Subcutaneous abdominal adipose tissue (tissue), 5 donors: ENCODE results near the gene WIF1.

Experiments
- H3K27ac ChIP-seq: one replicate; pipeline ENCODE4 v1.7.0; 2013; ENCODE audit warnings: low read depth, mild to moderate bottlenecking, inconsistent platforms, low read length, moderate library complexity
- H3K27me3 ChIP-seq, 5 donors: one replicate each; pipeline ENCODE4 v1.7.0; 2013; ENCODE audit warnings: low read length in 5 of 5, inconsistent platforms in 1 of 5; ENCODE audit not compliant: control insufficient read depth in 5 of 5, insufficient read depth in 4 of 5
- H3K36me3 ChIP-seq, 5 donors: one replicate each; pipeline ENCODE4 v1.7.0; 2013; ENCODE audit warnings: low read length in 5 of 5; ENCODE audit not compliant: control insufficient read depth in 5 of 5, insufficient read depth in 5 of 5
- H3K4me1 ChIP-seq, 5 donors: one replicate each; pipeline ENCODE4 v1.7.0; 2013; ENCODE audit warnings: low read length in 5 of 5, mild to moderate bottlenecking in 3 of 5, moderate library complexity in 1 of 5; ENCODE audit not compliant: control insufficient read depth in 5 of 5, insufficient read depth in 5 of 5
- H3K4me3 ChIP-seq, 5 donors: one replicate each; pipeline ENCODE4 v1.7.0; 2013; ENCODE audit warnings: low read length in 5 of 5, low read depth in 1 of 5
- H3K9ac ChIP-seq, 5 donors: one replicate each; pipeline ENCODE4 v1.7.0; 2013; ENCODE audit warnings: low read length in 5 of 5, mild to moderate bottlenecking in 4 of 5, moderate library complexity in 3 of 5
- H3K9me3 ChIP-seq, 5 donors: one replicate each; pipeline ENCODE4 v1.7.0; 2013; ENCODE audit warnings: low read length in 5 of 5; ENCODE audit not compliant: control insufficient read depth in 5 of 5
- donor health status: healthy.
- donor health status: healthy.
- donor health status: healthy.
- donor health status: healthy.
- donor health status: healthy.

WIF1 gene

DNA sequence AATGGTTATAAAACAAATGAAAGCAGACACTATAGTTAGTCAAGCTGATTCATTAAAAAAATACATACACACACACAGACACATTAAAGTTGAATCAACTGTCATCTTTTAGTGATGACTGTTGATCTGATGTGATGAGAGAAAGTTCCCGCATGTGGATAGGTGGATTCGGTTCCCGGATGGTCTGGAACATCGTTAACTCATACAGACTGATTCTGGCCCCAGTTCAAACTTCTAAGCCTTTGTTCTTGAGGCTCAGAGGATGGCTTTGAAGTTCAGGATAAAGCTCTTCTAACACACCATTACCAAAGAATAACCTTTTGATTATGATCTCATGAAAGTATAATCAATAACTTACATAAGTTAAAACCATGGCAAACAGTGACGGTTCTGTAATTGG, 27.5 kb downstream of the WIF1 start:
- H3K36me3 ChIP-seq = no peaks in the 10 kb centered on the region
- H3K4me1 ChIP-seq = no peaks in the 10 kb centered on the region
- H3K4me3 ChIP-seq = no peak overlapping the region
- no peaks in the 10 kb centered on the region for H3K9me3 ChIP-seq
- no peak overlapping the region for H3K27ac ChIP-seq
- H3K27me3 ChIP-seq = peaks cover 0 to 9% (median 5%) of the 10 kb centered on the region in 5 donors
- H3K9ac ChIP-seq = no peak overlapping the region

- H3K4me1 ChIP-seq = no peaks in the 10 kb centered on the region
- H3K36me3 ChIP-seq = no peaks in the 10 kb centered on the region
- H3K27ac ChIP-seq = no peak overlapping the region
- peaks cover 0 to 9% (median 5%) of the 10 kb centered on the region in 5 donors for H3K27me3 ChIP-seq
- no peak overlapping the region for H3K9ac ChIP-seq
- no peak overlapping the region for H3K4me3 ChIP-seq
- H3K9me3 ChIP-seq = no peaks in the 10 kb centered on the region
These were observed 30.6 kb downstream of the WIF1 start for GRCh38 chr12:65090461-65090860.

DNA sequence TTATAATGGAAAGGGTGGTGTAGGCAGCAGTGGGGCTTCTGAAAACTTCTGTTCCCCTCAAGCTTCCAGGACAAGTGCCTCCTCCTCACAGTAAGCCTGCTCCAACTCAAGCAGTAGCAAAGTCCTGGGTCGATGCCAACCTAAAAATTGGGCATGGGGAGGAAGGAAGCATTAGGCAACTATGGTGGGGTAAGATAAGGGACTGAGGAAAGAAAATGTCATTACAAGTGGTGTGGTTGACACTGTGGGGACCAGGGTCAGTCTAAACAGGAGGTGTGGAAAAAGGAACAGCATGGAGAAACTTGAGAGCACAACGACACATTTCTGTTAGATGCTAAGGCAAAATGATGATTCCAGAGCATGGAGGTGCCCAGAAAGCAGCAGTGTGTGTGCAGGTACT, 34.9 kb downstream of the WIF1 start:
- Histone ChIP-seq H3K27ac (no peak overlapping the region), H3K4me1 (no peaks in the 10 kb centered on the region), H3K27me3 (peaks cover 0 to 6% (median 2%) of the 10 kb centered on the region in 5 donors), H3K9ac (no peak overlapping the region), H3K36me3 (no peaks in the 10 kb centered on the region), H3K9me3 (no peaks in the 10 kb centered on the region), H3K4me3 (no peak overlapping the region)

- Histone ChIP-seq H3K4me3 (no peak overlapping the region), H3K9me3 (no peaks in the 10 kb centered on the region), H3K27me3 (no peaks in the 10 kb centered on the region), H3K4me1 (no peaks in the 10 kb centered on the region), H3K9ac (no peak overlapping the region), H3K27ac (no peak overlapping the region), H3K36me3 (no peaks in the 10 kb centered on the region)
These were observed 36.5 kb downstream of the WIF1 start for GRCh38 chr12:65084579-65084978.

- H3K4me3 ChIP-seq = no peak overlapping the region
- H3K27me3 ChIP-seq = no peaks in the 10 kb centered on the region
- H3K27ac ChIP-seq = no peak overlapping the region
- H3K9me3 ChIP-seq = no peaks in the 10 kb centered on the region
- no peaks in the 10 kb centered on the region for H3K4me1 ChIP-seq
- H3K9ac ChIP-seq = no peak overlapping the region
- no peaks in the 10 kb centered on the region for H3K36me3 ChIP-seq
These were observed 37.5 kb downstream of the WIF1 start for GRCh38 chr12:65083581-65083980.

DNA sequence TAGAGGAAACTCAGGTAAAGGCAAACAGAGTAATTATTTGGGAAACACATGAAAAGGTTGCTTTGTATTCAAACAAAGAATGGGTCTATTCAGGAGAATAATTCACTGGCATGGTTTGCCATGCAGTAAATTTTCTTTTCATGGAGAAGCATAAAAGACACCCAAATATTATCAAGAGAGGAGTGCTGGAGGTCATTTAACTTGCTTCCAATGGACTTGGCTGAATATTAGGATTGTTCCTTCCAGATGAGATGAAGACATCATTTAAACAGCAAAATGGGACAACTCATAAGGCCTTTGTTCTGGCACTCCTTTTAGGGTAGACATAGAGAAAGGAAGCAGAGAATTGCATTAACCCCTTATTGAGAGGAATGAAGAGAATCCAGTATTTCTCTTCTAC, 38.7 kb downstream of the WIF1 start:
- H3K27ac ChIP-seq = no peak overlapping the region
- H3K4me1 ChIP-seq = no peaks in the 10 kb centered on the region
- H3K9me3 ChIP-seq = no peaks in the 10 kb centered on the region

GRCh38 chr12:65081496-65081895, 39.6 kb downstream of the WIF1 start:
- no peak overlapping the region for H3K9ac ChIP-seq
- H3K27ac ChIP-seq = no peak overlapping the region
- H3K27me3 ChIP-seq = no peaks in the 10 kb centered on the region
- H3K36me3 ChIP-seq = no peaks in the 10 kb centered on the region
- H3K4me1 ChIP-seq = no peaks in the 10 kb centered on the region
- no peaks in the 10 kb centered on the region for H3K9me3 ChIP-seq
- H3K4me3 ChIP-seq = no peak overlapping the region

More for the DNA sequence above, 38.7 kb downstream of the WIF1 start:
- Histone ChIP-seq H3K9ac (no peak overlapping the region), H3K4me3 (no peak overlapping the region), H3K36me3 (no peaks in the 10 kb centered on the region), H3K27me3 (no peaks in the 10 kb centered on the region)

DNA sequence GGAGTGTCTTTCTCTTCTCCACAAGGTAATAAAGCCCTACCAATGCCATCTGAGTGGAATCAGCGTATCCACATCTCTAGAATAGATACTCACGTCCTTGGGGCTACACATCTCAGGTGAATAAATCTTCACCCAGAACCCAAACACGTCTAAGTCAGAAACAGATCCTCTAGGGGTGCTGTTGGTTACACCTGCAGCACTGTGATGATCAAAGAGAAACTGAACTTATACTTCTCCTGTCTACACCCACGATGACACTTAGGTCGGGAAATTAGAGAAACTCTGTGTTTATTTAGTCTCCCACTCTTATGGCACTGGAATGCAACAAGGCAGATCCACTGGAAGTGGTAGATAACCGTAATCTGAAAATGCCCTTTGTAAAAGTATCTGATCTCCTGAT, 46.2 kb downstream of the WIF1 start:
- H3K36me3 ChIP-seq = no peaks in the 10 kb centered on the region
- H3K4me1 ChIP-seq = no peaks in the 10 kb centered on the region
- no peak overlapping the region for H3K4me3 ChIP-seq
- H3K27me3 ChIP-seq = peaks cover 0 to 2% (median 0%) of the 10 kb centered on the region in 5 donors
- no peak overlapping the region for H3K9ac ChIP-seq
- H3K9me3 ChIP-seq = no peaks in the 10 kb centered on the region
- no peak overlapping the region for H3K27ac ChIP-seq

DNA sequence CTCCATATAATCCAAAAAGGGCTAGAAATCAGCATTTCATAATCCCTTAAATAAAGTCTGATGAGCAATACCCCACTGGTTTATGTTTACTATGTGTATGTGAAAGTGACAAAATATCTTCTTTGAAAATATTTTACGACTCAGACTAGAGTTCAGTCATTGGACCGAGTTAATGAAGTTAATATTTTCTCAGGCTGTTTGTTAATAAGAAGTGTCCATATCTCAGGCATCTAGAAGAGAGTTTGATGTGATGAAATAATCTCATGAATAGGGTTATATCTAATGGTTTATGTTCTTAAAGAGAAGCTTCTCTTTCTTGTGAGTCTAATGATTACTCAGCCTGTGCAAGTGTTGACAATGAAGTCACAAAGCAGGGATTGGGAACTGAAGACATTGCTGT, 51.8 kb downstream of the WIF1 start:
- Histone ChIP-seq H3K4me1 (no peaks in the 10 kb centered on the region), H3K9me3 (no peaks in the 10 kb centered on the region), H3K27ac (no peak overlapping the region), H3K4me3 (no peak overlapping the region), H3K36me3 (no peaks in the 10 kb centered on the region), H3K27me3 (peaks cover 0 to 2% (median 0%) of the 10 kb centered on the region in 5 donors), H3K9ac (no peak overlapping the region)

GRCh38 chr12:65067383-65067782, 53.7 kb downstream of the WIF1 start:
- Histone ChIP-seq H3K4me1 (no peaks in the 10 kb centered on the region), H3K4me3 (no peak overlapping the region), H3K27ac (no peak overlapping the region), H3K27me3 (no peaks in the 10 kb centered on the region), H3K9me3 (no peaks in the 10 kb centered on the region), H3K36me3 (no peaks in the 10 kb centered on the region), H3K9ac (no peak overlapping the region)

- H3K27me3 ChIP-seq = no peaks in the 10 kb centered on the region
- no peak overlapping the region for H3K4me3 ChIP-seq
- no peaks in the 10 kb centered on the region for H3K4me1 ChIP-seq
- H3K27ac ChIP-seq = no peak overlapping the region
- no peak overlapping the region for H3K9ac ChIP-seq
- H3K9me3 ChIP-seq = no peaks in the 10 kb centered on the region
- H3K36me3 ChIP-seq = no peaks in the 10 kb centered on the region
These were observed 65.2 kb downstream of the WIF1 start for GRCh38 chr12:65055859-65056258.
